ENCODE results near the gene ZNF112.

ZNF112 gene

DNA sequence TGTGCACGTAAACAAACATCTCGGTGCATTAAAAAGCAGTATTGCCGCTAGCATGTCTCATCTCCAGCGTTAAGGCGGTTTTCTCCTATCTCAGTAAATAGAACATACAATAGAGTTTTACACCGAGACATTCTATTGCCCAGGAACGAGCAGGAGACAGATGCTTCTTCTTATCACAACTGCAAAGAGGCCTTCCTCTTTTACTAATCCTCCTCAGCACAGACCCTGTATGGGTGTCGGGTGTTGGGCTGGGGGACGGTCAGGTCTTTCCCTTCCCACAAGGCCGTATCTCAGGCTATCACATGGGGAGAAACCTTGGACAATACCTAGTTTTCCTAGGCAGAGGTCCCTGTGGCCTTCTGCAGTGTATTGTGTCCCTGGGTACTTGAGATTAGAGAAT lies 75.6 kb downstream of the ZNF112 start:
- DNase-seq, result no peak

DNA sequence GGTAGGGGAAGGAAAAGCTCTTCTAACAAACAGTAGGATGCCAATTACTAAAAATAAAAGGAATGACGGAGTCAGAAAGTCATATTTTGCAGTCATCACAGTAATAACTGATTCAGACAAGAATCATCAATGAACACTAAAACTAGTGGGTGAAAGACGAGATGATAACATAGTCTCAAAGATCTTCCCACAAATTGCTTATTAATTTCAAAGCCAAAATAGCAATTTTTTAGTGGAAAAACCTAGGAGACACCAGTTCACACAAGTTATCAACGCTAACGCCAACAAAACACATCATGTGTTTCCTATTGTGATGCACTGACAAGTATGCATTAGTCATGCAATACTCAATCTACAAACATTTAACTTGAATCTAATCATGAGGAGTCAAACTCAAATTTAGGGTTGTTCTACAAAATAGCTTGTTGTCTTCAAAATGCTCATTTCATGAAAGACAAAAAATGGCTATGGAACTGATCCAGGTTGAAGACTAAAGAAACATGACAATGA lies 78.2 kb downstream of the ZNF112 start:
- no peak for DNase-seq

DNA sequence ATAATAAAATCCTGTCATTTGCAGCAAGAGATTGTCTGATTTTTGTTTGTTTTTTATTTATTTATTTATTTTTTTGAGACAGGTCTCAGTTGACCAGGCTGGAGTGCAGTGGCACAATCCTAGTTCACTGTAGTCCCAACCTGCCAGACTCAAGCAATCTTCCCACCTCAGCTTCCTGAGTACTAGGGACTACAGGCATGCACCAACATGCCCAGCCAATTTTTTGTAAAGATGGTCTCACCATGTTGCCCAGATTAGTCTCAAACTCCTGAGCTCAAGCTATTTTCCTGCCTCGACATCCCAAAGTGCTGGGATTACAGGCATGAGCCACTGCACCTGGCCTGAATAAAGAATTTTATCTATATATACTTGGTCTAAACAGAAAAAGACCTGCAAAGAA lies 79.1 kb downstream of the ZNF112 start:
- DNase-seq, result no peak
